GM12872 (cell line): Measurements from ENCODE around the gene SMKR1.

ENCODE experiments used
- TF ChIP-seq, protein P1 (sequence below): IDR thresholded peaks from 3 replicates; pipeline ENCODE4 v1.5.1; 2011; ENCODE audit warnings: low read depth, mild to moderate bottlenecking, low read length, moderate library complexity; ENCODE audit not compliant: insufficient read depth

The SMKR1 gene

DNA sequence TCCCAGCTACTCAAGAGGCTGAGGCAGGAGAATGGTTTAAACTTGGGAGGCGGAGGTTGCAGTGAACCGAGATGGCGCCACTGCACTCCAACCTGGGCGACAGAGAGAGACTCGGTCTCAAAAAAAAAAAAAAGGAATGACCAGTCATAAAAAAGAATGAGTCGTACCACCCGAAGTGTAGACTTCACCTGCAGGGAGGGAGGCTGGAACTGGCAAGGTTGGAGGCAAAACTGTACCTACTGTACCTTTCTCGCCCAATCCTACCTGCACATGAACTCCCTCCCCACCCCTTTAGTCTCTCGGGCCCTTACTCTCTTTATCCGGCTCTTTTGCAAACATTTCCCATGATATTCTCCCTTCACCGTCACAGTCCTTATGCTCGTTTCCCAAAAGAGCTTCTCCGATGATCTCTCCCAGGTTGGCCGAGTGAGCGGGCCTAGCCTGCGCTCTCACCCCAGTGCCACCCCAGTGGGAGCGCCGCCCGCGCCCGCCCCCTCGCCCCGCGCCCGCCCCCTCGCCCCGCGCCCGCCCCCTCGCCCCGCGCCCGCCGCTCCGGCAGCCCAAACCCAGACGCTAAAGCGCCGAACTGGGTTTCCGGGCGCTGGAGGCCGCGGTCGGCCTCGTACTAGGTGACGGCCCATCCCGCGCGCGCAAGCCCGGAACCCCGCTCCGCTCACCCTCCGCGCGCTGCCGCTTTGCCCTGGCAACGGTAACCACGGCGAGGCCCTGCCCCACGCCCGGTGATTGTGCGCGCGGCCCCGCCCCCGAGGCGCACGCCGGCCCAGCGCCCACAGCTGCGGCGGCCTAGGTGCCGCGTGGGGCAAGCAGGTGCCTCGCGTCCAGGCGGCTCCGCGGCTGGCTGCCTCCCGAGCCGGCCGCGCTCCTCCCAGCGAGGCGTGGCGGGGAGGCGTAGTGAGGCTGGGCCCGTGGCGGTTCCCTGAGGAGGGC is at the start of gene SMKR1:
SMKR1 (plus strand) TSS at position 772 of the 948 bp plus-strand sequence. CDS start 294 bp downstream, outside the sequence.
- TF ChIP-seq, protein P1, sequence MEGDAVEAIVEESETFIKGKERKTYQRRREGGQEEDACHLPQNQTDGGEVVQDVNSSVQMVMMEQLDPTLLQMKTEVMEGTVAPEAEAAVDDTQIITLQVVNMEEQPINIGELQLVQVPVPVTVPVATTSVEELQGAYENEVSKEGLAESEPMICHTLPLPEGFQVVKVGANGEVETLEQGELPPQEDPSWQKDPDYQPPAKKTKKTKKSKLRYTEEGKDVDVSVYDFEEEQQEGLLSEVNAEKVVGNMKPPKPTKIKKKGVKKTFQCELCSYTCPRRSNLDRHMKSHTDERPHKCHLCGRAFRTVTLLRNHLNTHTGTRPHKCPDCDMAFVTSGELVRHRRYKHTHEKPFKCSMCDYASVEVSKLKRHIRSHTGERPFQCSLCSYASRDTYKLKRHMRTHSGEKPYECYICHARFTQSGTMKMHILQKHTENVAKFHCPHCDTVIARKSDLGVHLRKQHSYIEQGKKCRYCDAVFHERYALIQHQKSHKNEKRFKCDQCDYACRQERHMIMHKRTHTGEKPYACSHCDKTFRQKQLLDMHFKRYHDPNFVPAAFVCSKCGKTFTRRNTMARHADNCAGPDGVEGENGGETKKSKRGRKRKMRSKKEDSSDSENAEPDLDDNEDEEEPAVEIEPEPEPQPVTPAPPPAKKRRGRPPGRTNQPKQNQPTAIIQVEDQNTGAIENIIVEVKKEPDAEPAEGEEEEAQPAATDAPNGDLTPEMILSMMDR = no peak

DNA sequence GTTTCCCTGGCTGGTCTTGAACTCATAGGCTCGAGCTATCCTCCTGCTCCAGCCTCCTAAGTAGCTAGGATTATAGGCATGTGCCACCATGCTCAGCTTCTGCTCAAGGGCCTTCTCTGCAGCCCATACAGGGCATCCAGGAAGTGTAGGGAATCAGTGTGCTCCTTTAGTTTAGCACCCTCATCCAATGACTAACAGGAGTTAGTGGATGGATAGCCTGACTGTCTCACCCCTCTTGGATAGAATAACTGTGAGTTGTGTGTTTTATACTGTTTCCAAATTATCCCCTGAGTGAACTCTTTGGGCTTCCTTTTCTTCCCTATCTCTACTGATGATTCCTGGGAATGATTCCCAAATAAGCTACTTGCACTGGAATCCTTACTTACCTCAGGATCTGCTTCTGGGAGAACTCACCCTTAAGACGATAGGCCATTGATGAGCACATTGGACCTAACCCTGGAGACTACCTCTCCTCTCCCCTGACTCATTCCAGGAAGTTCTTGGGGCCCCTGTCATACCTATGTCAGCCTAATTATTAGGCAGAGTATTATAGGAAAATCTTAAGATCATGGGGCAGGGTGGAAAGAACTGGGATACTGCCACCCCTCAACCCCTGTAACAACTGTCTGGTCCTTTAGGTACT is 49.6 kb upstream of the SMKR1 start:
- TF ChIP-seq, protein P1 = no peak

DNA sequence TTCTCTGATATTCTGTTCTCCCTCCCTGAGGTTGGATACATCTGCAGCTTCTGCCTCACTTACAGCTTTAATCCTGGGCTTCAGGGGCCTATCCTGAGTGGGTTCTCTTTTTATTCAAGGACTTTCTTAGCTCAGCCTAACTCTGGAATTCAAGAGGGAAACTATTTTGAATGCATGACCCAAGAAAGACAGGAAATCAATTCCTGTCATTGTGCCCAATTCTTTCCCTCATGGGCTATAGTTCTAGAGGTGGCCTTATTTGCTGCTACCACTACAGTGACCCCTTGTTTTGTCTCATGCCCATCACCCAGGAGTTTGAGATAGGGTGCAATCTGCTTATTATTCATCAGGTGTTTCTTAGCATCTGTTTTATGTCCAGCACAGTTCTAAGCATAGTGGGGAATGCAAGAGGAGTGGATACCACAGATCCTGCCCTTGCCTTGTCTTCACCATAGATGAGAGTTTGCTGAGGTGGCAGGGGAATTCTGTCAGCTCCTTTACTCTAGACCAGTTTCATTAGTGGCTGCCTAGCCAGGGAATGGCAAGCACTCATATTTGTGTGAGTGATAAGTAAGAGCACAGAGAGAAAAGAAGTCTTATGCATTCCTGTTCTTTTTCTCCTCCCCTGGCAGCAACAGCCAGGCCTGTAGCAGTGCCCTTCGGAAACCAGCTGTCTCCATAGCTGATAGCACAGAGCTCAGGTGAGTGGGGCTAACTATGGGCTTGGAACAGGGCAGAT is 48.7 kb upstream of the SMKR1 start:
- TF ChIP-seq, protein P1 = no peak

DNA sequence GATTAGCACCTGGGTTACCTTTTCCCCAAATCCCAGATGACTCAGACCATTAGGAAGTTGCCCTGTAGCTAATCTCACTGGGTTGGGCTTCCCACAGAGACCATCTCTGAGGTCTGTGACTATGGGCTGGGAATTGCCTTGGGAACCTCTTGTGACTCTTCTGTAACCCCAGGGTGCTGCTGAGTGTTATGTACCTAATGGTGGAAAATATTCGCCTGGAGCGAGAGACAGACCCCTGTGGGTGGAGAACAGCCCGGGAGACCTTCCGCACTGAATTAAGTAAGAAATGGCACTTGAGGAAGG is 48.1 kb upstream of the SMKR1 start:
- TF ChIP-seq, protein P1 = no peak

DNA sequence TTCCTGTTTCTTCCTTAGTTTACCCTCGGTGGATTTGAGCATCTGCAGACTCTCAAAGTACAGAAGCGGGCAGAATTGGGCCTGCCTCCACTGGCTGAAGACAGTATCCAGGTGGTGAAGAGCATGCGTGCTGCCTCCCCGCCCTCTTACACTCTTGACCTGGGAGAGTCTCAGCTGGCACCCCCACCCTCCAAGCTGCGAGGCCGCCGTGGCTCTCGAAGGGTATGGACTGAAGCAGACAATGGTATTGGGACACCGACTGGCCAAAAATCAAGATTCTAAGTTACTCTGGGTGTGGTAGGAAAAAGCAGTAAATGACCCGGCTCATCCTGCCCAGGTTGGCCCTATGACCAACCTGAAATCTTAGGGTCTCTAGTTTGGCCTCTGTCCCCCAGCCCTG is 45.9 kb upstream of the SMKR1 start:
- TF ChIP-seq, protein P1 = no peak

- TF ChIP-seq, protein P1 = no peak
Measured at GRCh38 chr7:129457101-129457500, 45.2 kb upstream of the SMKR1 start.

DNA sequence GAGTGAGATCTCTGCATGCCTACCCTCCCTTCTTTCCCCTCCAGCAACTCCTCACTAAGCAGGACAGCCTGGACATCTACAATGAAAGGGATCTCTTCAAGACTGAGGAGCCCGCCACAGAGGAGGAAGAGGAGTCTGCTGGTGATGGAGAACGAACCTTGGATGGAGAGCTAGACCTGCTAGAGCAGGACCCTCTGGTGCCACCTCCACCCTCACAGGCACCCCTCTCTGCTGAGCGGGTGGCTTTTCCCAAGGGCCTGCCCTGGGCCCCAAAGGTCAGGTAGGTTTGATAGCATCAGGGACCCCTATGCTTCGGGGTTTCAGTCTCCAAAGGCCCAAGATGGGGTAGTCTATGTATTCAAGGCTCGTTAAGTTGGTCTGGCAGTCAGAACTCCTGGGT is 44.2 kb upstream of the SMKR1 start:
- TF ChIP-seq, protein P1 = no peak
